Dendritic cell treated with granulocyte-macrophage colony-stimulating factor and Interleukin-4, amounts not matched to agents 40 ng/mL and 50 ng/mL, for 4 days (primary cell): ENCODE results near the gene MBD3L5.
"Not testable (repeated sequence)": the region's sequence is repeated elsewhere in the genome, so short reads cannot be mapped to it uniquely, and the experiment has no call there.

Source experiments
- H3K27ac Mint-ChIP-seq: one replicate; pipeline ENCODE4 v1.8.0; 2022; ENCODE audit warnings: mild to moderate bottlenecking, mixed read lengths
- H3K27me3 Mint-ChIP-seq: one replicate; pipeline ENCODE4 v1.8.0; 2022; ENCODE audit warnings: mild to moderate bottlenecking, mixed read lengths
- H3K36me3 Mint-ChIP-seq: one replicate; pipeline ENCODE4 v1.8.0; 2022; ENCODE audit warnings: low read depth, mixed read lengths
- H3K4me1 Mint-ChIP-seq: one replicate; pipeline ENCODE4 v1.8.0; 2022; ENCODE audit warnings: low read depth, mixed read lengths
- H3K4me3 Mint-ChIP-seq: one replicate; pipeline ENCODE4 v1.8.0; 2022; ENCODE audit warnings: mild to moderate bottlenecking, moderate library complexity, mixed read lengths
- H3K9me3 Mint-ChIP-seq: one replicate; pipeline ENCODE4 v1.8.0; 2022; ENCODE audit warnings: mixed read lengths
- intact Hi-C: fragments of 100-400 bp; cut with micrococcal nuclease; formaldehyde crosslinking; loops from one replicate; pipeline ENCODE4 v1.15.0; 2022

MBD3L5 gene

DNA sequence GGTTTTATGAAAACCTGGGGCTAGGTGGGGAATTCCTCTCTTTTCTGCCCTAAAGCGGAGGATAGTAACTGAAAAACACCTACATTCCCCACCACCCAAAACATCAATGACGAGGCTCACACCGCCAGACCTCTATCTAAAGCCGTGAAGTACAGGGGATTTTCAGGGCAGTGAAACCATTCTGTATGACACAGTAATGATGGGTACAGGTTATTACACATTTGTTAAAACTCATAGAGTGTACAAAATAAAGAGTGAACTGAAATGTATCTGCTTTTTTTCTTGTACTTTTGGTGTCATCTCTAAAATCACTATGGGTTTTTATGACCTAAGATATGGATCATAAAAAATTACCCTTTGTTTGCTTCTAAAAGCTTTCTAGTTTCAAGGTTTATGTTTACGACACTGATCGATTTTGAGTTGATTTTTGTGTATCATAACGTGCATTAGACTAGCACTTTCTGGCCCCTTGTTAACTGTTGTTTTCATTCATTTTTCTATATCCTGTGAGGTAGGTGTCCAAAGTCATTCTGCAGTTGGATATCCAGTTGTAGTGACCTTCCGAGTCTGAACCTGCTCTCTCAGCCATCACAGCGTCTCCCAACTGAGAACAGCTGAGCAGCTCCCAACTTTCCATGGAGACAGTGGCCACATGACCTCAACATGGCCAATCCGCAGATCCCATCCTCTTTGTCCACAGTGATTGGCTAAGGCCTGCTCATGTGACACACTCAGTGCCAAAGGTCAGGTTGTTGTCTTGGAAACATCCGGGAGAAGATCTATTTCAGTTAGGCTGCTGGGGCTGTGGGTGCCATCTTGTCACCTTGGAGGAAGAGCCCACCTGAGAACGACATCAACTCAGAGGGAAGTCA lies 19.4 kb upstream of the MBD3L5 start:
- intact Hi-C loops: no loop called here
- no peak overlapping the region for H3K4me3 Mint-ChIP-seq
- peaks cover 5% of the 10 kb centered on the region for H3K27me3 Mint-ChIP-seq
- peak overlapping the region; percentile 30 for H3K27ac Mint-ChIP-seq
- peaks cover 30% of the 10 kb centered on the region for H3K4me1 Mint-ChIP-seq
- peaks cover 7% of the 10 kb centered on the region for H3K9me3 Mint-ChIP-seq
- H3K36me3 Mint-ChIP-seq: no peaks in the 10 kb centered on the region

DNA sequence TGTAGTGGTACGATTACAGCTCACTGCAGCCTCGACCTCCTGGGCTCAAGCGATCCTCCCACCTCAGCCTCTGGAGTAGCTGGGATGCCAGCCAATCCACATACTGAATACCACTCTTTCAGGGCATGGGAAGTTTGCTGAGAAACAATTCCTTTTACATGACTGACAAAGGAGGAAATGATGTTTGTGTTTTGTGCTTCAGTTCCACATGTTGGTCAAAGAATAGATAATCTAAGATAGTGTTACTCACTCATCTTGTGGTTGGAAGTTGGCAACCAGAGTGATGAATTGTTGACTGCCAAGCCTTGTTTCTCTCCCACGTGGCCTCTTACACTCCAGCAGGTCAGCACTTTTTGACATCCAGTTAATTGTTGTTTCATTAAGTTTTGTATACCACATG lies 16.7 kb upstream of the MBD3L5 start:
- Mint-ChIP-seq H3K9me3 (no peaks in the 10 kb centered on the region), H3K27me3 (peaks cover 7% of the 10 kb centered on the region), H3K27ac (no peak overlapping the region), H3K4me1 (peaks cover 11% of the 10 kb centered on the region), H3K4me3 (no peak overlapping the region), H3K36me3 (no peaks in the 10 kb centered on the region)
- intact Hi-C loops: no loop called here

DNA sequence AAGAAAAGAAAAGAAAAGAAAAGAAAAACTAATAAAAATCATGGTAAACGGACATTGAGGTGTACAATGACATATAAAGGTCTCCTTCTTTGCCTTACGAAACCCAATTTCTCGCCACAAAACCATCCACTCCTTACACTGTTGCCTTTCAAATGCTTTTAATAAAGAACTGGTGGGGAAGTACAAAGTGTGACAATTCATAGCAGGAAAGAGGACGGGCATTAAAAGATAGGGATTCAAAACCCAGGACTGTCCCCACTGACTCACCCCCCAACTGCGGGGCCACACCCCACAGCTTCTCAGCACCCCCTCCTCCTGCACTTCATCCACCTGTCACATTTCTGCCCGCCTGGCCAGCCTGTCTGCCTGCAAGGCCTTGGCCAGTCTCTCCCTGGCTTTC lies 11.6 kb upstream of the MBD3L5 start:
- Mint-ChIP-seq H3K27ac (no peak overlapping the region), H3K4me3 (no peak overlapping the region), H3K27me3 (peaks cover 6% of the 10 kb centered on the region), H3K4me1 (no peaks in the 10 kb centered on the region), H3K9me3 (no peaks in the 10 kb centered on the region), H3K36me3 (no peaks in the 10 kb centered on the region)
- intact Hi-C loops: no loop called here

DNA sequence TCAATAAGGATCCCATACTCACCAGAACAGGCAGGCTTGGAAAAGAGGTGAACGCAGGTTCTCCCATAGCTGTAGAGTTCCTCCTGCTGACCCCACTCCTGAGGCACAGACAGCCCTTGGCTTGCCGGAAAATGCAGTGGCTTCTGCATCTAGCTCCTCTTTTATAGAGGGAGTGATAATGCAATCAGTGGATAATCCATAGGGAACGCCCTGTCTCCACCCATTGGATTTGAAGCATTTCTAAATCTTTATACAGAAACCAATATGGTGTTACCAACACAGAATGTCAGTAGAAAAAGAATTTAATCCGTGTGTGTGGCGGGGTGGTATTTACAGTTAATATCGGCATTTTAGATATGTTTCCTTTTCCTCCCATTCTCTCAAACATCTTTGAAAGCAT lies 9.0 kb upstream of the MBD3L5 start, which contains the start of gene MBD3L2B:
Gene MBD3L2B, minus strand, starts transcription at position 101 of the 400 bp plus-strand sequence. Its CDS starts 34 bp downstream, at position 67.
- intact Hi-C loops, H3K4me3 Mint-ChIP-seq, H3K27me3 Mint-ChIP-seq, H3K9me3 Mint-ChIP-seq, H3K27ac Mint-ChIP-seq, H3K36me3 Mint-ChIP-seq, H3K4me1 Mint-ChIP-seq: not testable (repeated sequence)

DNA sequence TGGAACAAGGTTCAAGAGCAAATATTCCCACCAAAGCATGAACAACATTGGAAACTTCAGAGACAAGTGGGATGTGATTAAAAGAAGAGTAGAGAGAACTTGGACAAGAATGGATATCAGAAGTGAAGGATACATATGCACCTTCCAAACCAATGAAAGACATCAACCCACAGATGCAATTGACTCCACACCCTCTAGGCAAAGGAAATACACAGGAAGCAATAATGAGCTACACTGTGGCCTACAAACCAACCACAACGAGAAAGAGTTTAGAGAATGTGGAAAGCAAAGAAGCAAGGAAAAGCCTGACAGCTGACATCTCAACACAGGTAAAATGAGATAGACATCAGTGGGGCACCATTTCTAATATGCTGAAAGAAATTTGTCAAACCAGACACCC lies 1.6 kb upstream of the MBD3L5 start:
- H3K27me3 Mint-ChIP-seq, H3K4me1 Mint-ChIP-seq: not testable (repeated sequence)

GRCh38 chr19:7040079-7040478 lies 9.7 kb downstream of the MBD3L5 start, which contains the start of gene MBD3L4:
TSS of gene MBD3L4 (minus strand) at chr19:7040179. CDS start at chr19:7040144, 35 bp downstream.
- intact Hi-C loops, H3K9me3 Mint-ChIP-seq, H3K36me3 Mint-ChIP-seq, H3K27me3 Mint-ChIP-seq, H3K4me1 Mint-ChIP-seq, H3K27ac Mint-ChIP-seq, H3K4me3 Mint-ChIP-seq: not testable (repeated sequence)

More for the DNA sequence above, 1.6 kb upstream of the MBD3L5 start:
- intact Hi-C loops, H3K4me3 Mint-ChIP-seq, H3K27ac Mint-ChIP-seq, H3K9me3 Mint-ChIP-seq, H3K36me3 Mint-ChIP-seq: not testable (repeated sequence)

DNA sequence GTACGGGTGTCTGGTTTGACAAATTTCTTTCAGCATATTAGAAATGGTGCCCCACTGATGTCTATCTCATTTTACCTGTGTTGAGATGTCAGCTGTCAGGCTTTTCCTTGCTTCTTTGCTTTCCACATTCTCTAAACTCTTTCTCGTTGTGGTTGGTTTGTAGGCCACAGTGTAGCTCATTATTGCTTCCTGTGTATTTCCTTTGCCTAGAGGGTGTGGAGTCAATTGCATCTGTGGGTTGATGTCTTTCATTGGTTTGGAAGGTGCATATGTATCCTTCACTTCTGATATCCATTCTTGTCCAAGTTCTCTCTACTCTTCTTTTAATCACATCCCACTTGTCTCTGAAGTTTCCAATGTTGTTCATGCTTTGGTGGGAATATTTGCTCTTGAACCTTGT lies 11.2 kb downstream of the MBD3L5 start:
- intact Hi-C loops, H3K27ac Mint-ChIP-seq: not testable (repeated sequence)

GRCh38 chr19:7049021-7049420 lies 18.6 kb downstream of the MBD3L5 start, which contains the start of gene MBD3L2:
TSS of gene MBD3L2 (plus strand) at chr19:7049321. CDS start at chr19:7049374, 53 bp downstream.
- H3K36me3 Mint-ChIP-seq, intact Hi-C loops: not testable (repeated sequence)

More for the DNA sequence above, 11.2 kb downstream of the MBD3L5 start:
- not testable (repeated sequence) for H3K36me3 Mint-ChIP-seq, H3K9me3 Mint-ChIP-seq, H3K4me1 Mint-ChIP-seq, H3K4me3 Mint-ChIP-seq, H3K27me3 Mint-ChIP-seq

GRCh38 chr19:7051421-7051820 lies 21.0 kb downstream of the MBD3L5 start:
- H3K36me3 Mint-ChIP-seq, H3K27ac Mint-ChIP-seq, H3K4me3 Mint-ChIP-seq, intact Hi-C loops, H3K4me1 Mint-ChIP-seq, H3K9me3 Mint-ChIP-seq, H3K27me3 Mint-ChIP-seq: not testable (repeated sequence)

More at GRCh38 chr19:7049021-7049420, 18.6 kb downstream of the MBD3L5 start, which contains the start of gene MBD3L2:
- H3K27me3 Mint-ChIP-seq, H3K4me3 Mint-ChIP-seq, H3K4me1 Mint-ChIP-seq, H3K27ac Mint-ChIP-seq, H3K9me3 Mint-ChIP-seq: not testable (repeated sequence)

- H3K9me3 Mint-ChIP-seq, H3K36me3 Mint-ChIP-seq, H3K4me1 Mint-ChIP-seq, H3K27ac Mint-ChIP-seq, H3K27me3 Mint-ChIP-seq, H3K4me3 Mint-ChIP-seq, intact Hi-C loops: not testable (repeated sequence)
These were observed 22.5 kb downstream of the MBD3L5 start for GRCh38 chr19:7052896-7053295.

DNA sequence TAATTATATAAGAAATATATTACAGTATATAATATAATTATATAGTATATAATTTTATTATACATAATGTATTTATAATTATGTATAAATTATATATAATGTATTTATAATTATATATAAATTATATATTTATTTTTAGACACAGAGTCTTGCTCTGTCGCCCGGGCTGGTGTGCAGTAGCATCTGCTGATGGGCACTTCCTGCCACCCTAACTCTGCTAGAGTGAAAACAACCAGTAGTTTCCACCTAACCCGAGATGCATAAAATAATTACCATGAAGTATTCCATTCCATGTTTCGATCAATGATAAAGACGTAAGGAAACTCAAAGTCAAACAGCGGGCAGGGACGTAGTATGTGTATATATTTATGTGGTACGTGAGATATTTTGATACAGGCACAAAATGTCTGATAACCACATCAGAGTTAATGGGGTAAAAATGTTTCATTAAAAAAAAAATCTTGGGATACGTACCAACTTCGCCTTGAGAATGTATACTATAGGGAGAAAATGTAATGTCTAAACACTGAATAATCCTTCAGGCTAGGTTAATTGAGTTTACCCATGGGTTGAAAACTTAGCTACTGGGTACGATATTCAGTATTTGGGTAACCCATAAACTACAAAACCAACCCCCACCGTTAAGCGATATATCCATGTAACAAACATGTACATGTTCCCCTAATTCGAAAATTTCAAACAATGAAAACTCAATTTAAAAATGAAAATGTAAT lies 24.4 kb downstream of the MBD3L5 start:
- H3K27ac Mint-ChIP-seq, H3K27me3 Mint-ChIP-seq, intact Hi-C loops, H3K9me3 Mint-ChIP-seq, H3K4me3 Mint-ChIP-seq, H3K4me1 Mint-ChIP-seq, H3K36me3 Mint-ChIP-seq: not testable (repeated sequence)

DNA sequence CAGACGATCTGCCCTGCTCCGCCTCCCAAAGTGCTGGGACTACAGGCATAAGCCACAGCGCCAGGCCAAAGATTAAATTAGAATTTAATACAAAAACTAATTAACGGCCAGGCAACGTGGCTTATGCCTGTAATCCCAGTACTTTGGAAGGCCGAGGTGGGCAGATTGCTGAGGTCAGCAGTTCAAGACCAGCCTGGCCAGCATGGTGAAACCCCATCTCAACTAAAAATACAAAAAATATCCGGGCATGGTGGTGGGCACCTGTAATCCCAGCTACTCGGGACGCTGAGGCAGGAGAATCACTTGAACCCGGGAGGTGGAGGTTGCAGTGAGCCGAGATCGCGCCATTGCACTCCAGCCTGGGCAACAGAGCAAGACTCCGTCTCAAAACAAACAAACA lies 25.3 kb downstream of the MBD3L5 start:
- H3K4me1 Mint-ChIP-seq, H3K4me3 Mint-ChIP-seq, intact Hi-C loops, H3K9me3 Mint-ChIP-seq, H3K27ac Mint-ChIP-seq, H3K27me3 Mint-ChIP-seq, H3K36me3 Mint-ChIP-seq: not testable (repeated sequence)

- H3K27me3 Mint-ChIP-seq, H3K4me3 Mint-ChIP-seq, H3K36me3 Mint-ChIP-seq, H3K27ac Mint-ChIP-seq, intact Hi-C loops, H3K9me3 Mint-ChIP-seq, H3K4me1 Mint-ChIP-seq: not testable (repeated sequence)
These were observed 26.0 kb downstream of the MBD3L5 start for GRCh38 chr19:7056371-7056770.

DNA sequence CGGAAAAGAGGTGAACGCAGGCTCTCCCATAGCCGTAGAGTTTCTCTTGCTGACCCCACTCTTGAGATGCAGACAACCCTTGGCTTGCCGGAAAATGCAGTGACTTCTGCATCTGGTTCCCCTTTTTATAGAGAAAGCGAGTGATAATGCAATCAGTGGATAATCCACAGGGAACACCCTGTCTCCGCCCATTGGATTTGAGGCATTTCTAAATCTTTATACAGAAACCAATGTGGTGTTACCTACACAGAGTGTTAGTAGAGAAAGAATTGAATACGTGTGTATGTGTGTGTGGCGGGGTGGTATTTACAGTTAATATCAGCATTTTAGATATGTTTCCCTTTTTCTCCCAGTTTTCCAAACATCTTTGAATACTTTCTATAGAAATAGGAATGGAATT lies 28.2 kb downstream of the MBD3L5 start, which contains the start of gene MBD3L3:
Gene MBD3L3, minus strand, starts transcription at position 101 of the 400 bp plus-strand sequence. Its CDS starts 71 bp downstream, at position 30.
- intact Hi-C loops, H3K27me3 Mint-ChIP-seq, H3K4me3 Mint-ChIP-seq, H3K36me3 Mint-ChIP-seq, H3K27ac Mint-ChIP-seq, H3K4me1 Mint-ChIP-seq, H3K9me3 Mint-ChIP-seq: not testable (repeated sequence)
